ENCODE data around the gene ATRNL1.

ATRNL1 gene

DNA sequence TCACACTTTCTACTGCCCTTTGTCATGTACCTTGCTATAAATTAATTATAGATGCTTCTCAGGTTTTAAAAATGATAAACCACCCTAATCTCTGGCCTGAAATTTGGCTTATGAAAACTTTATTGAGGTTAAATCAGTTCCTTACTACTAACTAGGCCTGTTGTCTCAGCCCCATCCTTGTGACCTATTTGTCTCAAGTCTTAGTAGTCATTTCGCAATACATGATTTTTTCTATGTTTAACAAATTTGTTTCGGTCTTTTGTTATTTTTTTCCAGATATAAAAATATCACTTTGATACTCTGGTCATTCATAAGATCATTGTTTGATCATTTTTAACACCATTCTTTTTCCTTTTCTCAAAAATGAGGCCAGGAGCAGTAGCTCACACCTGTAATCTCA lies 768.3 kb downstream of the ATRNL1 start:
- Histone ChIP-seq H3K4me2 (ENCODE audit: insufficient read depth, low read length) (no peak overlapping the region), H4K20me1 (ENCODE audit: insufficient read depth, low read length) (no peaks in the 10 kb centered on the region), H3K4me1 (ENCODE audit: insufficient read depth, low read length) (no peaks in the 10 kb centered on the region), H3K79me2 (ENCODE audit: insufficient read depth, low read length) (no peaks in the 10 kb centered on the region), H3K9ac (ENCODE audit: low read depth, low read length) (no peak overlapping the region), H3K4me3 (ENCODE audit: low read depth in 1 of 2, low read length in 2 of 2) (no peak overlapping the region), H3K36me3 (ENCODE audit: insufficient read depth, low read length) (no peaks in the 10 kb centered on the region), H3K27ac (ENCODE audit: low read length) (no peak overlapping the region), H2AFZ (ENCODE audit: low read depth, low read length) (no peak overlapping the region), H3K27me3 (ENCODE audit: insufficient read depth, low read length, poor library complexity) (no peaks in the 10 kb centered on the region), H3K9me3 (ENCODE audit: insufficient read depth, low read length, severe bottlenecking) (no peaks in the 10 kb centered on the region)
- DNase-seq (no peak), ATAC-seq (ENCODE audit: insufficient read depth, low read depth) (no peak)
- TF ChIP-seq EZH2 (IDR thresholded peaks at IDR 0.05; ENCODE audit: borderline replicate concordance, low read depth, low read length, severe bottlenecking), result no peak
- TF ChIP-seq CTCF (IDR thresholded peaks at IDR 0.05; ENCODE audit: borderline replicate concordance, extremely low read depth, low read length, poor library complexity, severe bottlenecking), result no peak

DNA sequence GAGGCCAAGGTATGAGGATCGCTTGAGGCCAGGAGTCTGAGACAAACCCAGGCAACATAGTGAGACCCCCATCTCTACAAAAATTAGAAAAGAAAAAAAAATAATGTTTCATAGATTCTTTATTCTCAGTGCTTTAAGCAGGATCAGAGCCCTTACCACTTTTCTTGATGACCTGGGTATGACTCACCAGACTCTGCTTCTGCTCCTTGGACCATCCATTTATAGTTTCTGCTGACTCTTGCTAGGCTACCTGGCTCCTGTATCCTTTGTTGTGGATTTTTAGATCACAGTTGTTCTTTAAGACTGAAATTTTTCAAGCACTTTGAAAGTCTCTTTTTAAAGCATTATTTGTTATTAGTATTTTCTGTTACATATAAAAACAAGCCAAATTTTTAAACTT lies 768.7 kb downstream of the ATRNL1 start:
- Histone ChIP-seq H3K9me3 (ENCODE audit: insufficient read depth, low read length, severe bottlenecking) (no peaks in the 10 kb centered on the region), H3K79me2 (ENCODE audit: insufficient read depth, low read length) (no peaks in the 10 kb centered on the region), H2AFZ (ENCODE audit: low read depth, low read length) (no peak overlapping the region), H3K4me1 (ENCODE audit: insufficient read depth, low read length) (no peaks in the 10 kb centered on the region), H3K36me3 (ENCODE audit: insufficient read depth, low read length) (no peaks in the 10 kb centered on the region), H3K4me3 (ENCODE audit: low read depth in 1 of 2, low read length in 2 of 2) (no peak overlapping the region), H3K27me3 (ENCODE audit: insufficient read depth, low read length, poor library complexity) (no peaks in the 10 kb centered on the region), H3K9ac (ENCODE audit: low read depth, low read length) (no peak overlapping the region), H4K20me1 (ENCODE audit: insufficient read depth, low read length) (no peaks in the 10 kb centered on the region), H3K4me2 (ENCODE audit: insufficient read depth, low read length) (no peak overlapping the region), H3K27ac (ENCODE audit: low read length) (no peak overlapping the region)
- DNase-seq (no peak), ATAC-seq (ENCODE audit: insufficient read depth, low read depth) (no peak)
- no peak for TF ChIP-seq EZH2 (IDR thresholded peaks at IDR 0.05; ENCODE audit: borderline replicate concordance, low read depth, low read length, severe bottlenecking)
- no peak for TF ChIP-seq CTCF (IDR thresholded peaks at IDR 0.05; ENCODE audit: borderline replicate concordance, extremely low read depth, low read length, poor library complexity, severe bottlenecking)

GRCh38 chr10:115866174-115866573 lies 773.0 kb downstream of the ATRNL1 start:
- DNase-seq, result no peak
- no peaks in the 10 kb centered on the region for H3K27me3 ChIP-seq (ENCODE audit: insufficient read depth, low read length, poor library complexity)
- TF ChIP-seq EZH2 (IDR thresholded peaks at IDR 0.05; ENCODE audit: borderline replicate concordance, low read depth, low read length, severe bottlenecking) (no peak), CTCF (IDR thresholded peaks at IDR 0.05; ENCODE audit: borderline replicate concordance, extremely low read depth, low read length, poor library complexity, severe bottlenecking) (no peak)
- no peaks in the 10 kb centered on the region for H4K20me1 ChIP-seq (ENCODE audit: insufficient read depth, low read length)
- H3K9ac ChIP-seq (ENCODE audit: low read depth, low read length), result no peak overlapping the region
- H3K4me3 ChIP-seq (ENCODE audit: low read depth in 1 of 2, low read length in 2 of 2), result no peak overlapping the region
- ATAC-seq (ENCODE audit: insufficient read depth, low read depth), result no peak
- no peak overlapping the region for H3K27ac ChIP-seq (ENCODE audit: low read length)
- no peaks in the 10 kb centered on the region for H3K9me3 ChIP-seq (ENCODE audit: insufficient read depth, low read length, severe bottlenecking)
- H3K36me3 ChIP-seq (ENCODE audit: insufficient read depth, low read length), result no peaks in the 10 kb centered on the region
- no peak overlapping the region for H2AFZ ChIP-seq (ENCODE audit: low read depth, low read length)
- no peaks in the 10 kb centered on the region for H3K4me1 ChIP-seq (ENCODE audit: insufficient read depth, low read length)
- no peak overlapping the region for H3K4me2 ChIP-seq (ENCODE audit: insufficient read depth, low read length)
- no peaks in the 10 kb centered on the region for H3K79me2 ChIP-seq (ENCODE audit: insufficient read depth, low read length)

GRCh38 chr10:115866691-115867090 lies 773.5 kb downstream of the ATRNL1 start:
- Histone ChIP-seq H3K9me3 (ENCODE audit: insufficient read depth, low read length, severe bottlenecking) (no peaks in the 10 kb centered on the region), H3K9ac (ENCODE audit: low read depth, low read length) (no peak overlapping the region), H3K79me2 (ENCODE audit: insufficient read depth, low read length) (no peaks in the 10 kb centered on the region), H3K27me3 (ENCODE audit: insufficient read depth, low read length, poor library complexity) (no peaks in the 10 kb centered on the region), H3K4me3 (ENCODE audit: low read depth in 1 of 2, low read length in 2 of 2) (no peak overlapping the region), H3K27ac (ENCODE audit: low read length) (no peak overlapping the region), H2AFZ (ENCODE audit: low read depth, low read length) (no peak overlapping the region), H3K36me3 (ENCODE audit: insufficient read depth, low read length) (no peaks in the 10 kb centered on the region), H3K4me1 (ENCODE audit: insufficient read depth, low read length) (no peaks in the 10 kb centered on the region), H4K20me1 (ENCODE audit: insufficient read depth, low read length) (no peaks in the 10 kb centered on the region), H3K4me2 (ENCODE audit: insufficient read depth, low read length) (no peak overlapping the region)
- ATAC-seq (ENCODE audit: insufficient read depth, low read depth) (no peak), DNase-seq (no peak)
- TF ChIP-seq CTCF (IDR thresholded peaks at IDR 0.05; ENCODE audit: borderline replicate concordance, extremely low read depth, low read length, poor library complexity, severe bottlenecking) (no peak), EZH2 (IDR thresholded peaks at IDR 0.05; ENCODE audit: borderline replicate concordance, low read depth, low read length, severe bottlenecking) (no peak)
